ENCODE data around the gene PEX11B. TPM values are rescaled to one million over a fixed set of nuclear protein-coding genes. Genes with fewer than 3 reads are reported as not detected.
A peak's percentile ranks its signal among the peaks of the same experiment; 100 is the strongest.
"Not testable (repeated sequence)": the region's sequence is repeated elsewhere in the genome, so short reads cannot be mapped to it uniquely, and the experiment has no call there.

PEX11B gene
- polyA plus RNA-seq, 3 donors: 59.3 to 65.3 (median 60.0) TPM

GRCh38 chr1:145953861-145954260 is 35.3 kb upstream of the PEX11B start:
- no peak for DNase-seq (ENCODE audit: low read depth in 3 of 3, low spot score in 2 of 3)

- no peak for DNase-seq (ENCODE audit: low read depth in 3 of 3, low spot score in 2 of 3)
Measured at GRCh38 chr1:145952903-145953302, 34.4 kb upstream of the PEX11B start.

- DNase-seq (ENCODE audit: low read depth in 3 of 3, low spot score in 2 of 3): no peak
Measured at GRCh38 chr1:145951526-145951925, 33.0 kb upstream of the PEX11B start.

GRCh38 chr1:145949219-145949618 is 30.7 kb upstream of the PEX11B start:
- no peak for DNase-seq (ENCODE audit: low read depth in 3 of 3, low spot score in 2 of 3)

- no peak for DNase-seq (ENCODE audit: low read depth in 3 of 3, low spot score in 2 of 3)
Measured at GRCh38 chr1:145947551-145947950, 29.0 kb upstream of the PEX11B start.

GRCh38 chr1:145946477-145946986 is 28.0 kb upstream of the PEX11B start:
- no peak for DNase-seq (ENCODE audit: low read depth in 3 of 3, low spot score in 2 of 3)

- no peak for DNase-seq (ENCODE audit: low read depth in 3 of 3, low spot score in 2 of 3)
Measured at GRCh38 chr1:145944532-145944931, 26.0 kb upstream of the PEX11B start.

- DNase-seq (ENCODE audit: low read depth in 3 of 3, low spot score in 2 of 3): no peak
Measured at GRCh38 chr1:145942871-145943270, 24.4 kb upstream of the PEX11B start.

- DNase-seq (ENCODE audit: low read depth in 3 of 3, low spot score in 2 of 3): no peak
Measured at GRCh38 chr1:145942405-145942804, 23.9 kb upstream of the PEX11B start.

GRCh38 chr1:145937436-145937835 is 18.9 kb upstream of the PEX11B start:
- DNase-seq (ENCODE audit: low read depth in 3 of 3, low spot score in 2 of 3): no peak

- DNase-seq (ENCODE audit: low read depth in 3 of 3, low spot score in 2 of 3): no peak
Measured at GRCh38 chr1:145936247-145936646, 17.7 kb upstream of the PEX11B start.

- DNase-seq (ENCODE audit: low read depth in 3 of 3, low spot score in 2 of 3): no peak
Measured at GRCh38 chr1:145935708-145936107, 17.2 kb upstream of the PEX11B start.

- not testable (repeated sequence) for DNase-seq (ENCODE audit: low read depth in 3 of 3, low spot score in 2 of 3)
Measured at GRCh38 chr1:145932522-145933009, 14.0 kb upstream of the PEX11B start.

GRCh38 chr1:145927916-145928643 is 9.6 kb upstream of the PEX11B start:
- no peak for DNase-seq (ENCODE audit: low read depth in 3 of 3, low spot score in 2 of 3)

- peak; percentile 94 to 99 (median 97) for DNase-seq (ENCODE audit: low read depth in 3 of 3, low spot score in 2 of 3)
Measured at GRCh38 chr1:145927063-145927886, 8.8 kb upstream of the PEX11B start, which contains the start of gene RBM8A. Gene RBM8A, minus strand, starts transcription at chr1:145927484. Its CDS starts 58 bp downstream, at chr1:145927426.

GRCh38 chr1:145926686-145927062 is 8.2 kb upstream of the PEX11B start:
- no peak for DNase-seq (ENCODE audit: low read depth in 3 of 3, low spot score in 2 of 3)

- no peak for DNase-seq (ENCODE audit: low read depth in 3 of 3, low spot score in 2 of 3)
Measured at GRCh38 chr1:145922266-145922665, 3.7 kb upstream of the PEX11B start.

- not testable (repeated sequence) for DNase-seq (ENCODE audit: low read depth in 3 of 3, low spot score in 2 of 3)
Measured at GRCh38 chr1:145920297-145920696, 1.8 kb upstream of the PEX11B start.

- DNase-seq (ENCODE audit: low read depth in 3 of 3, low spot score in 2 of 3): no peak
Measured at GRCh38 chr1:145918992-145919939, 749 bp upstream of the PEX11B start.

- no peak for DNase-seq (ENCODE audit: low read depth in 3 of 3, low spot score in 2 of 3)
Measured at GRCh38 chr1:145917595-145917994, 922 bp downstream of the PEX11B start.
